H1 (cell line): ENCODE data around the gene CFDP1. TPM values are rescaled to one million over a fixed set of nuclear protein-coding genes. Genes with fewer than 3 reads are reported as not detected.

Experiments
- ATF3 ChIP-seq: IDR thresholded peaks from 2 replicates; pipeline ENCODE4 v1.6.1; 2011; ENCODE audit warnings: low read depth, mild to moderate bottlenecking, low read length; ENCODE audit not compliant: insufficient read depth
- BACH1 ChIP-seq: IDR thresholded peaks from 2 replicates; pipeline ENCODE4 v1.6.1; 2012; ENCODE audit warnings: low read length, improper control_type of control experiment
- CBX8 ChIP-seq: fragments of 300-800, 300-1000 bp; sonication (generic); IDR thresholded peaks from 2 replicates; pipeline ENCODE4 v1.7.1; 2016; ENCODE audit warnings: low read depth, low read length, borderline replicate concordance
- CTCF ChIP-seq, 3 experiments: IDR thresholded peaks; 1 replicate in 2 of 3; 2 replicates in 1 of 3; pipeline versions ENCODE4 v1.5.1 to v1.6.1; 2011; ENCODE audit warnings: low read length in 3 of 3, mild to moderate bottlenecking in 3 of 3, inconsistent platforms in 2 of 3, low read depth in 1 of 3, moderate library complexity in 1 of 3; ENCODE audit not compliant: insufficient read depth in 1 of 3; ENCODE audit errors: control extremely low read depth in 1 of 3
- EGR1 ChIP-seq: IDR thresholded peaks from 2 replicates; pipeline ENCODE4 v1.6.1; 2011; ENCODE audit warnings: low read depth, low read length, borderline replicate concordance
- JUND ChIP-seq: IDR thresholded peaks from 2 replicates; pipeline ENCODE4 v1.6.1; 2011; ENCODE audit warnings: mild to moderate bottlenecking, improper control_type of control experiment, low read length
- PHF8 ChIP-seq: fragments of 200-600 bp; sonication (generic); conservative IDR thresholded peaks from 2 replicates; pipeline ENCODE4 v1.7.1; 2012; ENCODE audit warnings: low read depth, mild to moderate bottlenecking, inconsistent platforms, low read length, moderate library complexity
- SUZ12 ChIP-seq: fragments of 200-600 bp; sonication (generic); IDR thresholded peaks from 2 replicates; pipeline ENCODE4 v1.6.1; 2012; ENCODE audit warnings: mild to moderate bottlenecking, inconsistent platforms, low read length, moderate library complexity, mixed read lengths
- polyA plus RNA-seq, 7 experiments: library from polyadenylated mRNA; depleted of rRNA in 3 of 7; stranded (reverse) in 5 of 7; unstranded in 2 of 7; fragments of >200 nt in 5 of 7; fragments of 200-250 nt in 2 of 7; gene quantifications; 1 replicate in 5 of 7; 2 replicates in 1 of 7; 4 replicates in 1 of 7; pipeline versions ENCODE4 v1.2.1 to v1.2.3, GENCODE V29; 2011 to 2013; ENCODE audit warnings: missing spikeins in 2 of 7, mixed read lengths in 2 of 7
- total RNA-seq: library from RNA; stranded (reverse); fragmentation: NEBNext Ultra II Directional; extraction: Animal tissue kit (Norgen Biotek cat#: 25700); gene quantifications from 2 replicates; pipeline ENCODE4 v1.2.1, GENCODE V29; 2021

Gene CFDP1
- total and polyA plus RNA-seq, 2 of the 8 experiments (the other 6 are each of a cell fraction or from before 2014, with no cell fraction given) = 25.5 to 77.3 TPM

DNA sequence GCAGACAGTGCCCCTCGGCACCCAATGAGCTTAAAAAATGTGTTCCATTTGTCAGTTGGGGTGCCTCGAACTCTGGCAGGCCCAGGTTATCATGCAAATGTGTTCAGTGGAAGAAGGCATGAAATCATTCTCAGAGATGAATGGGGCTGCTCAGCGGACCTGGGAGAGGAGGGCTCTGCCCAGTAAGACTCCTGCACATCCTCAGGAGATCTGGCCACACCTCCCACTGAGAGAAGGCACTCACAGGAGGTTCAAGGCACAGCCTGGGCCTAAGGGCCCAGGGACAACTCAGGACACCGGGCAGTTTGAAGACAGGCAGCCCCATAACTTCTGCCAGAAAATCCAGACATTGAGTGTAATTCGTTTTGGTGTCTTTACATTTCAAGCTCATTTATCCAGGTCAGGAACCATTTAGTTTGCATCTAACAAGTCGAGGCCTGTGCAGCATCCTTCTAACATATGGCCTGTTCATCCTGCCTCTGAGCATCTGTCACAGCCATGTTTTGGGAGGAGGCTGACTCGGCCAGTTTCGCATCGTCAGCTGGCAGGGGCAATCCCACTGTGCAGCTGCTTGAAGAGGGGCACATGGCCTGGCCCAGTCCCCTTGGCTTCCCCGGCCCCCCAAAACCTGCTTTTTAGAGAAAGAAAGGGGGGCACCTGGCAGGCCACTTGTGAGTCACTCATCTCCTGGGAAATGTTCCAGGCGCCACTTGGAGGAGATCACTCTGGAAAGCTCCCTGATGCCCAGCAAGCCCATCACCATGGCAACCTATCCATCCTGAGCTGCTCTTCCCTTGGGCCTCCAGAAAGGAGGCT lies 150.6 kb downstream of the CFDP1 start (continued):
- TF ChIP-seq CTCF (IDR thresholded peaks at IDR 0.05; ENCODE audit: control extremely low read depth in 1 of 3, insufficient read depth in 1 of 3, low read depth in 1 of 3, low read length in 3 of 3) (no peak), PHF8 (no peak), EGR1 (no peak), ATF3 (no peak), SUZ12 (no peak), BACH1 (no peak), CBX8 (no peak), JUND (no peak)
- TF ChIP-seq, all 59 proteins: peak for 0
